Measurements from ENCODE around the gene LIPI. TPM values are rescaled to one million over a fixed set of nuclear protein-coding genes. Genes with fewer than 3 reads are reported as not detected.

LIPI gene
- total RNA-seq, 2 donors from 2014 or later, result 0.40 TPM; not detected in 1

DNA sequence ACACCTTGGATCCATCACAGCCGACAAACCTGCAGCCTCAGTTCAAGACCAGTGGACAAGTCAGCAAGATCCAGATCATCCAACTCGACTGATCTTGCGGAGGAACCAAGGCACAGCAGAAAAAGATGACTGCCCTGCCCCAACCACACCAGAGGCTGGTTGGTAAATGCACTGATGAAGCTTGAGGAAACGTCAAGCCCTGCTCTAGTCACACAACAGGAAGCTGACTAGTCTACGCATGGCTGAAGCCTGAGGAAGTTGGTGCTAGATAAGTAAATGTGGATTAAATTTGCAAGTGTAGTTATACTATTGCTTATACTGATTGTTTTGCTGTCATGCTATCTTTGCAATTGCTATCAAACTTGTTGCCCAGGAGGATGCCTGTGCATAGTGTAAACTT lies 89.0 kb downstream of the LIPI start:
- Histone ChIP-seq H3K4me3 (no peak overlapping the region), H3K36me3 (no peaks in the 10 kb centered on the region), H3K27me3 (replicated peaks; ENCODE audit: insufficient read depth) (no peaks in the 10 kb centered on the region), H3K4me1 (replicated peaks) (no peaks in the 10 kb centered on the region), H3K27ac (no peak overlapping the region), H3K9me3 (no peaks in the 10 kb centered on the region)
- no peak for DNase-seq (ENCODE audit: low spot score)
- no peak for TF ChIP-seq POLR2A (IDR thresholded peaks at IDR 0.05)
- no peak for TF ChIP-seq POLR2AphosphoS5 (IDR thresholded peaks at IDR 0.05)
- TF ChIP-seq, protein P1, sequence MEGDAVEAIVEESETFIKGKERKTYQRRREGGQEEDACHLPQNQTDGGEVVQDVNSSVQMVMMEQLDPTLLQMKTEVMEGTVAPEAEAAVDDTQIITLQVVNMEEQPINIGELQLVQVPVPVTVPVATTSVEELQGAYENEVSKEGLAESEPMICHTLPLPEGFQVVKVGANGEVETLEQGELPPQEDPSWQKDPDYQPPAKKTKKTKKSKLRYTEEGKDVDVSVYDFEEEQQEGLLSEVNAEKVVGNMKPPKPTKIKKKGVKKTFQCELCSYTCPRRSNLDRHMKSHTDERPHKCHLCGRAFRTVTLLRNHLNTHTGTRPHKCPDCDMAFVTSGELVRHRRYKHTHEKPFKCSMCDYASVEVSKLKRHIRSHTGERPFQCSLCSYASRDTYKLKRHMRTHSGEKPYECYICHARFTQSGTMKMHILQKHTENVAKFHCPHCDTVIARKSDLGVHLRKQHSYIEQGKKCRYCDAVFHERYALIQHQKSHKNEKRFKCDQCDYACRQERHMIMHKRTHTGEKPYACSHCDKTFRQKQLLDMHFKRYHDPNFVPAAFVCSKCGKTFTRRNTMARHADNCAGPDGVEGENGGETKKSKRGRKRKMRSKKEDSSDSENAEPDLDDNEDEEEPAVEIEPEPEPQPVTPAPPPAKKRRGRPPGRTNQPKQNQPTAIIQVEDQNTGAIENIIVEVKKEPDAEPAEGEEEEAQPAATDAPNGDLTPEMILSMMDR (IDR thresholded peaks at IDR 0.05), result no peak
- 94% methylated on average over 5 of the region's 5 CpGs for WGBS
- intact Hi-C loops (cut with DNase I), result no loop called here

DNA sequence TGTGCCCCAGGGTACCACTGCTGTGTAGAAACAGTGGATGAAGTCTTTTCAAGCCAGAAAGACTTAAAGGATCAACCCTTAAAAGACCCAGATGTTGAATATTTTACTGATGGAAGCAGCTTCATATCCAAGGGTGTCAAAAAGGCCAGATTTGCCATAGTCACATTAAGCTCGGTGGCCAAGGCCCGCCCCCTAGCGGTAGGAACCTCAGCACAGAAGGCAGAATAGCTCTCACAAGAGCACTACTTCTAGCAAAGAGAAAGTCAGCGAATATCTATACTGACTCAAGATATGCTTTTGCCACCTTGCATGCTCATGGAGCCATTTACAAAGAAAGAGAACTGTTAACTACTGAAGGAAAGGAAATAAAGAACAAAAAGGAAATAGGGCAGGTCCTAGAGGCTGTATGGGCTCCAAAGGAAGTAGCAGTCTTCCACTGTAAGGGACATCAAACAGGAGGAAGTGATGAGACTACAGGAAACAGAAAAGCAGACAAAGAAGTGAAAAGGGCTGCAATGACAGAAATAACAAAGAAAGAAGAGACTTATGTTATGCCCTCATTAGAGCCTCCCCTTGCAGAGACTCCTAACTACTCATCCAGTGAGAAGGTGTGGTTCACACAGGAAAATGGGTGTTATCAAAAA lies 90.5 kb downstream of the LIPI start:
- 54% methylated on average over 4 of the region's 4 CpGs for WGBS
- Histone ChIP-seq H3K9me3 (no peaks in the 10 kb centered on the region), H3K4me3 (no peak overlapping the region), H3K36me3 (no peaks in the 10 kb centered on the region), H3K27ac (no peak overlapping the region), H3K4me1 (replicated peaks) (no peaks in the 10 kb centered on the region), H3K27me3 (replicated peaks; ENCODE audit: insufficient read depth) (no peaks in the 10 kb centered on the region)
- intact Hi-C loops (cut with DNase I), result no loop called here
- no peak for TF ChIP-seq POLR2A (IDR thresholded peaks at IDR 0.05)
- no peak for TF ChIP-seq POLR2AphosphoS5 (IDR thresholded peaks at IDR 0.05)
- TF ChIP-seq, protein P1 (IDR thresholded peaks at IDR 0.05), result peak in 1 of 4 experiments; percentile 27
- no peak for DNase-seq (ENCODE audit: low spot score)

DNA sequence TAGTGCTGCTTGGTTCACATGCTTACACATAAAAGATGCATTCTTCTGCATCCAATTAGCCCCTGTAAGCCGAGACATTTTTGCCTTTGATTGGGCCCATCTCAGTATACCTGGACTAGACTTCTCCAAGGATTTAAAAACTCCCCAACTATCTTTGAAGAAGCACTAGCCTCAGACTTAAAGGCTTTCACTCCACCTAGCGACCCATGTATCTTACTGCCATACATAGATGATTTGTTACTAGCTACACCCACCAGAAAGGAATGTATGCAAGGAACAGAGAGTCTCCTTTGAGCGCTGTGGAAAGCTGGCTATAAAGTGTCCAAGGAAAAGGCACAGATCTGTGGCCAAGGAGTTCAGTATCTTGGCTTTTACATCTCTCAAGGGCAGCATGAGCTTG lies 91.7 kb downstream of the LIPI start:
- DNase-seq (ENCODE audit: low spot score), result no peak
- Histone ChIP-seq H3K36me3 (no peaks in the 10 kb centered on the region), H3K27ac (no peak overlapping the region), H3K4me1 (replicated peaks) (no peaks in the 10 kb centered on the region), H3K4me3 (no peak overlapping the region), H3K9me3 (no peaks in the 10 kb centered on the region), H3K27me3 (replicated peaks; ENCODE audit: insufficient read depth) (no peaks in the 10 kb centered on the region)
- TF ChIP-seq, protein P1 (IDR thresholded peaks at IDR 0.05), result no peak
- TF ChIP-seq POLR2A (IDR thresholded peaks at IDR 0.05) (no peak), POLR2AphosphoS5 (IDR thresholded peaks at IDR 0.05) (no peak)
- WGBS, result 79% methylated on average over 3 of the region's 3 CpGs
- intact Hi-C loops (cut with DNase I), result no loop called here

DNA sequence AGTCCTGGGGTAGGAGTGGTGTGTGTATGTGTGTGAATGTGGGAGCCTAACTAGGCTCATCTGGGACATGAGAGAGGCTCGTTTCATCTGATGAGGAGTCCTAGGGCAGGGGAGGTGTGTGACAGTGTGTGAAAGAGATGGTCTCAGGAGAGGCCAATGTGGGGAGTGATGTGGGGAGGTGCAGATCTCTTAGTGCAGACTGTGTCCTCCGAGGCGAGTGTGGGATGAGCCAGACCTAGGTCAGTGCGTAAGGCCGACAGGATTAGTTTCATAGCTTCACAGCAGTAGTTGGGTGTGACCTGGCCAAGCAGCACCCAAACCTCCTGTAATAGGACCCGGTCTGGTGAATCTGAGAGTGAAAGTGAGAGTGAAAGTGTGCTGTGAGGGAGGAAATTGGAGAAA lies 94.7 kb downstream of the LIPI start:
- H3K27me3 ChIP-seq (replicated peaks; ENCODE audit: insufficient read depth), result no peaks in the 10 kb centered on the region
- 92% methylated on average over 6 of the region's 6 CpGs for WGBS
- no peaks in the 10 kb centered on the region for H3K4me1 ChIP-seq (replicated peaks)
- TF ChIP-seq POLR2A (IDR thresholded peaks at IDR 0.05) (no peak), POLR2AphosphoS5 (IDR thresholded peaks at IDR 0.05) (no peak)
- TF ChIP-seq, protein P1 (IDR thresholded peaks at IDR 0.05), result no peak
- H3K4me3 ChIP-seq, result no peak overlapping the region
- no peaks in the 10 kb centered on the region for H3K36me3 ChIP-seq
- no peak for DNase-seq (ENCODE audit: low spot score)
- intact Hi-C loops (cut with DNase I), result no loop called here
- no peak overlapping the region for H3K27ac ChIP-seq
- no peaks in the 10 kb centered on the region for H3K9me3 ChIP-seq

DNA sequence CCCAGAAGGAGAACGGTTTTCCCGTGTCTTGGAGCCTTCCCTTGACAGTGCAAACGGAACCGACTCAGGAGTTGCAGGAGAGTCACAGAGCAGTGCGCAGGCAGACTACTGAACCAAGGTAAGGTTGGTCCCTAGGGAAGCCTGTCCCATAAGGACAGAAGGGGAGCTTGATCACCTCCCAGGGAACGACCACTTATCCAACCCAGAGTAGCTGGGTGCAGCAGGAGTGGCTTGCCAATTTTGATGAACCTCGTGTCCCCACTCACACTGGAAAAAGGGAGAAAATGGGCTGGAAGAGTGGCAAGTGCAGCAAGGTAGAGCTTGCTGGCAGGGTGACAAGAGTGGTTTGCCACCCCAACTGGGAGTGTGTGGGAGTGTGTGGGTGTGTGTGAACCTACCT lies 95.1 kb downstream of the LIPI start:
- no peaks in the 10 kb centered on the region for H3K36me3 ChIP-seq
- H3K4me3 ChIP-seq, result no peak overlapping the region
- no peaks in the 10 kb centered on the region for H3K4me1 ChIP-seq (replicated peaks)
- WGBS, result 83% methylated on average over 7 of the region's 7 CpGs
- H3K9me3 ChIP-seq, result no peaks in the 10 kb centered on the region
- no peak for TF ChIP-seq POLR2AphosphoS5 (IDR thresholded peaks at IDR 0.05)
- intact Hi-C loops (cut with DNase I), result no loop called here
- no peaks in the 10 kb centered on the region for H3K27me3 ChIP-seq (replicated peaks; ENCODE audit: insufficient read depth)
- H3K27ac ChIP-seq, result no peak overlapping the region
- DNase-seq (ENCODE audit: low spot score), result no peak
